ENCODE results near the gene TMEM81. TPM values are rescaled to one million over a fixed set of nuclear protein-coding genes. Genes with fewer than 3 reads are reported as not detected.

TMEM81 gene
- total RNA-seq, 1 donor from 2014 or later: 1.2 TPM

DNA sequence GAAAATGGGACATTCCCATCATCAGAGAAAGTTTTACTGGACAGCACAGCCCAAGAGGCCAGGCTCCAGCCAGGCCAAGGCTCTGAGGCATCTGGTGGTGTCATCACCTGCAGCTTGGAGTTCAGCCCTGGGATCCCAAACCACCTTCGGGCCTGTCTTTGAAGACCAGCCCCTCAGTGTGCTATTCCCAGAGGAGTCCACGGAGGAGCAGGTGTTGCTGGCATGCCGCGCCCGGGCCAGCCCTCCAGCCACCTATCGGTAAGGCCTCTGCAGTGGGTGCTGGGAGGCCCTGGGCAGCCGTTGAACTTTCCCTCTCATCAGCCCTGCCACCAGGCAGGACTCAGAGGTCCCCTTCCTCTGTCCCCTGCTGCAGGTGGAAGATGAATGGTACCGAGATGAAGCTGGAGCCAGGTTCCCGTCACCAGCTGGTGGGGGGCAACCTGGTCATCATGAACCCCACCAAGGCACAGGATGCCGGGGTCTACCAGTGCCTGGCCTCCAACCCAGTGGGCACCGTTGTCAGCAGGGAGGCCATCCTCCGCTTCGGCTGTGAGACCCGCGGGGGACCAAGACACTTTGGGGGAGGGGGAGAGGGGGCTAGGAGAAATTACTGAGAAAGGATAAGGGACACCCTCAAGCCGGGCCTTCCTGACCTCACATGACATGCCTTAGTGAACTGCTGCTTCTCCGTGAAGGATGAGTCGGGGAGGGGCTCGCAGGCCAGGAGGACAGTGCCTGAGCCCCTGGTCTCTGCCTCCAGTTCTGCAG is 26.3 kb downstream of the TMEM81 start:
- DNase-seq: no peak

DNA sequence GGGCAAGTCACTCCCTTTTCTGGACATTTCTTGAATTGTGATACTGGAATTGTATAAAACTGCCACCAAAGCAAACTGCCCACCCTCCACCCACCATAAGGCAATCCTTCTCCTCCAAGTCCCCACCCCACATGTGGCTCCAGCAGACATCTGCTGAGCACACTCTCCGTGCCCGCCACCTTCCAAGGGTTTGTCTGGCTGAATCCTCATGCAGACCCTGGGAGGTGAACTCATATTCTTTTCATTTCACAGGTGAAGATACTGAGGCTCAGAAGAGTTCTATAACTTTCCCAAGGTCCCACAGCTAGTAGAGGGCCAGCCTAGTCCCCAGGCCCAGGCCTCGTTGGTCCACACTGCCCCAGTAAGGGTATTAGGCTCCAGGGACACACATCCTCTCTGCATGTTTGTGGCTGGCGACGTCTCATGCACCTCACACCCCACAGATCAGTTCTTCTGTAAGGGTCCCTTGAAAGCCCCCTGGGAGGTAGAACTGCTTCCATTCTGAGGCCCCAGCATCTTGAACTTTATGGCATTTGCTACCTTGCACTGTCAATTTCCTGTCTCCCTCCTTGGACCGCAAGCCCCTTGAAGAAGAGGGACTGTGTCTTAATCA is 27.2 kb downstream of the TMEM81 start:
- no peak for DNase-seq

DNA sequence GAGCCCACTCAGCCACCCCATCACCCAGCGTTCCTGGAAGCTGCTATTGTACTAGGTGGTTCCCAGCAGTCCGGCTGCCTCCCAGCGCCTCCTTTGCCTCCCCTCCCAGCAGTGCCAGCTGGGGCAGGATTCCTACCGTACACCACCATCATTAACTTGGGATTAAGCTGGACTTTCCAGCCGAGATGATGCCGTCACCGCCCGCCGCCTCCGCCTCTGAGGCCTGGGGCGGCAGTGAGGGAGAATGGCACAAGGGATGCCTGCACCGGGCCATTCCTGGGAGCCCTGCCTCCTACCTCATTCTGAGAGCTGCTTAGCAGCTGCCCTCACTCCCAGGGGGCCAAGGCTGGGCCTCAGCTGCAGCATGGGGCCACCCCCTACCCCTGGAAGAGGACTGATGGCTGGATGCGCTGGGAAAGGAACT is 28.1 kb downstream of the TMEM81 start:
- no peak for DNase-seq

DNA sequence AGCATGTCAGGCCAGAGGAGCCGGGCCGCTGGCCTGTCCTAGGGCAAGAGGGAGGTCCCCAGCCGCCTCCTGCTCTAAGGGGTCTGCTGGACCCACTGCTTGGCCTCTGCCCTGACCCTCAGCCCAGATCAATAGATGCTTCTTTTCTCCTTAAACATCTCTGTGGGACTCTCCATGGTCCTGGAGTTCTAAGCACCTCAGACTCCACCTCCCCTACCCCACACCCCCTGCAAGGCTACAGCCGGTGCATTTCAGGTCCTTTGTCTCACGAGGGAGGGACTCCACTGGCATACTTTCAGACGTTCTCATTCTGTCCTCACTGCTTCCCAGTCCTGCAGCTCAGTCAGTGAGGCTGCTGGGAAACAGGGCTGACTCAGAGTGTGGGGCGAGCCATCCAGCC is 30.2 kb downstream of the TMEM81 start:
- DNase-seq: no peak

DNA sequence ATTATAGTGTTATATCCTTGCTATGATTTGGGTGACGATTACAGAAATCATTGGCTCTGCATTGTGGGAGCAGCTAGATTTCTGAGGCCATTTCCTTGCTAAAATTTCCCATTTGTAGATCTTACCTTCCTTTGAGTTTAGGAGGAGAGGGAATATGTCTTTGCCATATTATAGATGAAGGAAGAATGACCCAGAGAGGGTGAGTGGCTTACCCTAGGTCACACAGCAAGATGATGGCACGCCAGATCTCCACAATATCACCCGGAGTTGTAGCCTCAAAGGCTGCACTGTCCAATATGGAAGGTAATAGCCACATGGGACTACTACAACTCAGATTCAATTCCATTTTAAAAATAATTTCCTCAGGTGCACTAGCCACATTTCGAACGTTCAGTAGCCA is 31.0 kb downstream of the TMEM81 start:
- DNase-seq: no peak

DNA sequence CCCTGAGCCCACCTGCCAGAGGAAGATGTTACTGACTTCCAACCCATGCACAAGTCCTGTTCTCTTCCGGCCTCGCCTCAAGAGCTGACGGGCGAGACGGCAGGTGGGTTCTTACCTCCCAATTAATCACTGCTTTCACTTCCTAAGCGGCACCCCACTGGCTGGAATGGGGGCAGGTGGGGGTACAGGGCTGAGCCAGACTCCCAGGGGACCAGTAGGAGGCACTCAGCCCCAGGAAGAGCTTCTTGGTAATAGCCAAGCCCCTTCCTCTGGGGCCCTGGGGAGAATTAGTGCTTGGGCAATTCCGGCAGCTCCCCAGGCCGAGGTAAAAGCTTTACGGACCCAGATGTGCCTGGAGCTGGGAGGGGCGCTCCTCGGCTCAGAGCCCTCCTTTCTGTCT is 31.6 kb downstream of the TMEM81 start:
- DNase-seq: no peak

DNA sequence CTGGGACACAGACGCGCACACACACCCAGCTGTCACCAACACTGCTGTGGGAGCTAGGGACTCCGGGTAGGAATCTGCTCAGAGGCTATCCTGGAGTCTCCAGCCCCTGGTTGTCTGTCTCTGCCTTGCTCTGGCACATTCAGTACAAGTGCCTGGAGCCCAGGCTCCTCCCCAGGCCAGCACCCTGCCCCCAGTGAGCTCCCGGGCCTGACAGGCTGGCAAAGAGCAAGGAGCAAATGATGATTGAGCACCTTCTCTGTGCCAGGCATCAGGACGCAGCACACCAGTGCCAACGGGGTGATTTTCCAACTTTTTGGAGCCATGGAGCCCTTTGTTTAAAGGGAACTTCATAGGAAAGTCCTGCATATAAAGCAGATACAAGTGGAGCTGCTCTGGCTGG is 34.8 kb downstream of the TMEM81 start:
- no peak for DNase-seq

DNA sequence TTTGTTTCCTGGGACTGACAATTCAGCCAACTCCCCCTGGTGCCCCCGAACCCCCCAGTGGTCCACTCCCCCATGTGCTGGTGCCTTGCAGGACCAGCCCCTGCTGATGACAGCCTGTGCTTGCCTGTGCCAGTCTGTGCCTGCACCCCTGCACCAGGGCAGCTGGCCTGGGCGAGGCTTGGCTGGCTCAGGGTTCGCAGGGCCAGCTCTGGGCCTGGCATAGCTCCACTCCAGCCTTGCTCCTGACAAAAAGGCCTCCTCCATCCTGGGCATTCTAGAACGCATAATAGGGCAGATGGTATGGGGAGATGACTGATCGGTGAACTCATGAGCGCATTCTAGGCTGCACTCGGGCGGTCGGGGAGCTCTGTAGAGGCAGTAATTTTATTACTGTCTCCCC is 35.9 kb downstream of the TMEM81 start:
- DNase-seq: no peak

DNA sequence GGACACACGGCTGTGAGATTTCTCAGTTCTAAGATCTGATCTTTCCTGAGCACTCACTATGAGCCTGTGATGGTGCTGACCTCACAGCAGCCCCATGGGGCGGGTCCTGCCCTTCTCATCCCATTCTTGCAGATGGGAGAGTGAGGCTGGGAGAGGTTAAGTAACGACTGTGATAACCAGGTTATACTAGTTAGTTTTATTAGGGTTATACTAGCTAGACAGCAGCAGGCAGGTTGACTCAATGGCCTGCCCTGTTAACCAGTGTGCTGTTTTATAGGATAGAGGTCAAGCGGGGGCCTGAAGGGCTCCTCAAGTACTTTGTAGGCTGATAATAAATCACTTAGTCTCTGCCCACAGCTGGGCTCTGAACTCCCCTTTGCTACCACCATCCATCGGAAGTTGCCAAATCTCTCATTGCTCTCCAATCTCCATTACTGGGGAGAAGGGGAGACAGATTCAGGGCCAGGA is 36.5 kb downstream of the TMEM81 start:
- DNase-seq: no peak

DNA sequence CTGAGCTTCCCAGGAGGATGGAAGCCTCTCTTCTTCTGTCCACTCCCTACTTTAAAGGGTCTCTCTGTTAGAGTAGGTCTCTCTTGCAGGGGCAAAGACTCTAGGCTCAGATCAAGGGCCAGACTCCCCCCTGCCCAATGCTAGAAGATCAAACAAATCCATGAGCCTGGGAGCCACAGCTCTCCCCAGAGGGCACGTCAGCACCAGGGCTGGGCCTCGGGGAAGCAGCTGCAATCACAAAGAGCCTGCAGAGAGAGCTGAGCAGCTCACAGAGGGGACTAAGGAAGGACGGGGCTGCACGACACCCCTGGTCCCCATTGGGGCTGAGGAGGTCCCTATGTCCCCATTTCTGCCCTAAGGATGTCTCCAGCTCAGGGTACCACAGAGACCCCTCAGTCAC is 37.4 kb downstream of the TMEM81 start:
- DNase-seq: no peak

DNA sequence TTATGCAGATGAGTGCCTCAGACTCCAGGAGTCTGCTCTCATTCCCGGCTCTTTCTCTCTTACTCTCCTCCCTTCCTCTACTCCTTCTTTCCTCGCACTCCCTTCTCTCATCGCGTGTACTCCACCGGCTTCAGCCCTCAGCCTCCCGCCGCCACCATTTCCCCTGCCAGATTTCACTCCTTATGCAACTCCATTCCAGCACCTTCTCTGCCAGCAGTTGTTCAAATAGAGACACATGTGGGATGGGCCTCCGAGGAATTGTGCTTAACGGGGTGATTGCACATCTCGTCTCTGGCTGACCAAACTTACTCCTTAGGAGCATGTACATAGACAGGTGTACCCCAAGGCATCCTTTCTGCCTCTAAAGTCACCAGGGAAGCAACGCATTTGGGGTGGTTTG is 39.1 kb downstream of the TMEM81 start:
- no peak for DNase-seq

DNA sequence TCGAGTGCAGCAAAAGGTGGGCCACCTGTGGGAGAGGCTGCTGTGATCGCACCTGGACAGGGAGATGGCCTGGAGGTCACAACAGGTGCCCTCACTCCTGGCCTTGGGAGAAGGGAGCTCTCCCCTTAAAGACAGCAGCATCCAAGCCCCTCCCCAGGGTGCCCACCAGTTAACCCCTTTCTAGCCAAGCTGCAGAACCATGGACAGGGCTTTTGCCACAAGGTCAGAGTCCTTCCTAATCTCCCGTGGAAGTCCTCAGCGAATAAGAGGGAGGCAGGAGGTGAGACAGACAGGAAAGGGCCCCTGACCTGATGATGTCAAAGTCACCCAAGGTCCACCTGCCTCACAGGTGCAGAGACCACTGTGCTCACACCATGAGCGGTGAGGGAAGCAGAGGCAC is 39.5 kb downstream of the TMEM81 start:
- DNase-seq: no peak

DNA sequence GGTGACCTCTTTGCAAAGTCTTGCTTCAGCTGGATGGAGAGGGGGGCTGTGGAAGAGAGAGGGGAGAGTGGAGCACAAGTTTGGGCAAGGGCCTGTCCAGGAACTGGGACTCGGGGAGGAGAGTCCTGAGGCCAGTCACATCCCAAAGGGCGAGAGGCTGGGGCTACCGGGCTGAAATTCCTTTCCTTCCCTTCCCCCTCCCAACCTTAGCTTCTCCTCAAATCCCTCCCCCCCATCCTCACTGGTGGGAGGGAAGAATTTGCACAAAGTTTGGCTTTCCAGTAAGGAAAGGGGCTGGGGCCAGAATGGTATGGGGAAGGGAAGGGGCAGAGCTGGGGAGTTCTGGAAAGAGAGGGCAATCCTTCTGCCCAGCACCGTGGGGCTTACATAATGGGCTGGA is 40.4 kb downstream of the TMEM81 start:
- no peak for DNase-seq

DNA sequence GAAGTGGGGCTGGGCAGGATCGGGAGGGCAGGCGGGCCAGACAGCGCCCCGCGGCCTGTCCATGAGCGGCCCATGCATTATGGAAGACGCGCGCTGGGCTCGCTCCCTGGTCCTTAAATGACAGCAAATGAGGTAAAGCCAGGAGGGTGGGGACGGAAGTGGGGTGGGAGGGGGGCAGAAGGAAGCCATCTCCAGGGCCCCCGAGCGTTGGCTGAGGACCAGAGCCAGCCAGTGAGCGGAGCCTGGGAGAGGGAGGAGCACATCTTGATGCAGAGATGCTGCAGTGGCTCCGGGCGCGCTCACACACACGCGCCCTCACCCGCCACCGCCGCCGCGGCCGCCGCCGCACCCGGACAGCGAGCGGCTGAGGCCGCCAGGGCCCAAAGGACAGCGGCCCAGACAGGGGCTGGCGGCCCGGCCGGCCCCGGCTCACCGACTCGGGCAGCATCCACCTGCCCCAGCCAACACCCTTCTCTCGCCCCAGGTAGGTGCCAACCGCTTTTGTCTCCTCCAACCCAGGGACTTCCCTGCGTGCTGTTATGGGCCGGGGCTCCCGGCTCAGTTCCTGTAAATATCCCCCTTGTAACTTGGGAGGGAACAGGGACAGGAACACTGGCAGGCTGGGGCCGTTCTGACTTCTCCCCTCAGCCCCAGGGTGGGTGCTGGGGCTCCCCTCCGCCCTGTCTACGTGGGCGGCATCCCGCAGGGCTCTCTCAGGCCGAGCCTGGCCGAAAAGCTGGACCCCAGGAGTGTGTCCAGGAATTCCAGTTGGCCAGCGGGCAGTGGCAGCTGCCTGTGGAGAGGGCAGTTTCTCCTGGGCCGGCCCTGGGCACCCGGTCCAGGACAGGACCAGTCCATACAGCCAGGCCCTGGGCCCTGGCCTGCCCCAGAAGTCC is 41.1 kb downstream of the TMEM81 start, which contains the start of gene CNTN2:
CNTN2 (plus strand) TSS at position 302 of the 896 bp plus-strand sequence. CDS start 9,974 bp downstream, outside the sequence.
- DNase-seq: no peak

DNA sequence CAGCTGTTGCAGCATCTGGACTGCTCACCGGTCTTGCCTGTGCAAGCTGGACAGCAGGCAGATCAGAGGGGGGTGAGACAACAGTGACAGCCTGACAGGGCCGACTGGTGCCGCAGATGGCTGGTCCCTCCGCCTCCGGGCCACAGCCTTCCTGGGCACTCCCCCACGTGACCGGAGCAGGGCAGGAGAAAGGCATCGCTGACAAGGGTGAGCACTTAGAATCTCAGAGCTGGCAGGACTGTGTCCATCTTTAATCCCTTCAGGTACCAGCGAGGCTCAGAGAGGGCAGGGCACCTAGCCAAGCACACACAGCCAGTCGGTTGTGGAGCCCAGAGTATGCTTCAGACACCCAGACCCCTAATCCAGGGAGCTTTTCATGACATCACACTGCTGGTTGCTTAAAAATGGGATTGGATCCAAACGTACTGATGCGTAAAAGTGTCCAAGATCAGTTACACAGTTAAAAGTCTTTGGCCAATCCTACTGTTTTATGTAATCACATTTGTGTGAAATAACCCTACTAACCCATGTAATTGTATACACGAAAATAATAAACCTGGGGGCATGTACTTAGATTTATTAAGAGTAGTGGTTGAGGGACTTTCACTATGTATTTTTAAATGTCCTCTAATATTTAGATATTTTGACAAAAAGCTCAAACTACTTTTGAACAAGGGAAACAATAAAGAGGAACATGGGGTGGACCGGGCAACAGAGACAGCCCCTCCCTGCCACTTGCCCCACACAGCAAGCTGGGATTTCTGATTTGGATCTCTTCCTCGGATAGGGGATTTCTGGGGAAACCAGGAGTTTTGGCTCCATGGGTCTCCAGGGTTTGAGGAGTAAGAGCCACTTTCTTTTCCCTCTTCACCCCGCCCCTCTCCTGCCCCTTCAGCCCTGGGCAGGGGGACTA is 42.0 kb downstream of the TMEM81 start:
- no peak for DNase-seq

DNA sequence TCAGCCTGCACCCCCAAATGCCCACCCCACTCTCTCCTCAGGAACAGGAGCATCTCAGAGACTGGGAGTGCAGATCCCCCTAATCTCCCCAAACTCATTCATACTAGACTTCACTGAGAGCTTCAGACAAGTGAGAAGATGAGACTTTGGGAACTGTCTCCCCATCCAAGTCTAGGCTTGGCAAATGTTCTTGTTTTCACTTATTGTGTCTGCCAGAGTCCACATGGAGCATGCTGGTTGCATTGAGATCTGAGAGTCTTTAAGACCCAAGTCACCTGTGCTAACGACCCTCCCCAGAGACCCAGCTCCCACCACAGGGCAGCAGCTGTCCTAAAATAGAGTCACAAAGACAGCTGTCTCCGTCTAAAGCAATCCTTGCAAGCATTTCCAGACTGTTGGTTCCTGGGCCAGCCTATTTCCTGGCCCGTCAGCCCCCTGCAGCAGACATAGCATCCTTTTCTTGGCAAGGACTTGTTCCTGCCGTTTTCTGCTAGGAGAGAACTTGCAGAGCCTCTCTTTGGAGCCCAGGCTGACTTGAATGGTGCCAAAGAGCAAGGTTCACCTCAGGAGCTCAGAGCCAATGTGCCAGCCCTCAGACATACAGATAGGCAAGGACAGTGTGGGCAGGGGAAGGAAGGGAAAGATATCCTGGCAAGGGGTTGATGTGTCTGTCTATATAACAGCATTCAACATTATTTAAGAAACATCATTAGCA is 43.1 kb downstream of the TMEM81 start:
- no peak for DNase-seq

DNA sequence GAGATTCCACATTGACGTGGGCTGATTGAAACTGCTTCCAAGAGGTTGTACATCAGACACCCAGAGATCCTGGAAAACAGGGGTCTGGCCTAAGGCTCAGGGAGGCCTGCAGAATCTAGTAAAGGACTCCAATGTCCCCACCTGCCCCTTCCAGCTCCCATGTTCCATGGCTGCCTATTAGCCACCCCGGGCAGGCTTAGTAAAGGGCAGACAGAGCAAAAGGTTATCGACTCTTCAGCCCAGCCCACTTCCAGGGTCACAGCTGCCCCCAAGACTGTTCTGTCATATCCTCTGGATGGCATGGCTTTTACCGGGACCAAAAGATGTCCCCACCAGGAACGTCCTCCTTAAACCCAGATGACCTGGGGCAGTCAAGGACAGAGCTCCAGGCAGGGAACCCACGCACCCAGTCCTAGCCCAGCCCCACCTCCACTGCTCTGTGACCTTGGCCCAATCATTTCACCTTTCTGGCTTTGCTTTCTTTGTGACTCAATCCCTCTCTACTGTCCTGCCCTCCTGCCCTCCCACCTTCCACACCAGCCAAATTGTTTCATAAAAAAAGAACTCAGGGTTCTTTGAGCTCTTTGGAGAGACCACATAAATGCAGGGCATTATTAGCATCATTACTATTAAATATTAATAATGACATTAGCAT is 46.0 kb downstream of the TMEM81 start:
- no peak for DNase-seq

DNA sequence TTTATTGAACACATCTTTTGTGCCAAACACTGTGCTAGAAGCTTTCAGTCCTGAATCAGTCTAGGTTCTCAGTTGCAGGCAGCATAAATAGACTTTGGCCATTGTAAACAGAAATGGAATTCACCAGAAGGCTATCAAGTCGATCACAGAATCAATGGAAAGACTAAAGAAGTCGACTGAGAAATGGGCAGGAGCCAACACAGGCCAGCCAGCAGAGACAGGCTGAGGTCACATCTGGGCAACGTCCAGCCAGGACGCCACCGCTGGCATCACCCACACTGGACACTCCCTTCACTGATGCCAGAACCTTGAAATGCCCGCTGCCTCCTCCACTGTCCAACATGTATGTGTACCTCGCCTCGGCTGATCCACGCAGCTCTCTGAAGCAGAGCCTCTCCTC is 46.7 kb downstream of the TMEM81 start:
- no peak for DNase-seq
